B cell (primary cell): Measurements from ENCODE around the gene FFAR2. TPM values are rescaled to one million over a fixed set of nuclear protein-coding genes. Genes with fewer than 3 reads are reported as not detected.

ENCODE experiments used
- ATAC-seq: fragments of 200-7000 bp; cut with Tn5 transposase; one replicate; pipeline ENCODE4 v1.10.0; 2021; ENCODE audit warnings: low read depth, mild to moderate bottlenecking, moderate number of reproducible peaks, moderate library complexity
- CTCF ChIA-PET: fragments of 350-600 bp; sonication (Branson Sonifier 250); formaldehyde crosslinking; loops from one replicate; lab custom pipeline; 2021; ENCODE audit warnings: antibody characterized with exemption, inconsistent platforms; lab: Charles Lee
- POLR2A ChIA-PET: fragments of 350-600 bp; sonication (Branson Sonifier 250); formaldehyde crosslinking; loops from one replicate; lab custom pipeline; 2021; ENCODE audit warnings: antibody characterized with exemption; lab: Charles Lee
- DNase-seq: peaks from one replicate; pipeline ENCODE4 v3.0.0; 2013
- H2AFZ ChIP-seq: 2 replicates; pipeline ENCODE4 v1.6.1; 2012; ENCODE audit warnings: mild to moderate bottlenecking, low read depth, low read length; ENCODE audit not compliant: insufficient read depth, poor library complexity, severe bottlenecking
- H3K27ac ChIP-seq, 2 donors: 1 replicate in 1 of 2; 2 replicates in 1 of 2; pipeline ENCODE4 v1.5.1; 2012 to 2013; ENCODE audit warnings: low read length in 2 of 2, mild to moderate bottlenecking in 2 of 2, moderate library complexity in 1 of 2
- H3K27me3 ChIP-seq, 4 experiments: fragments of 200-600 bp in 1 of 4; sonication (generic) in 1 of 4; replicated peaks in 1 of 4; 1 replicate in 2 of 4; 2 replicates in 2 of 4; pipeline versions ENCODE4 v1.6.1 to v1.7.0; 2013 to 2016; ENCODE audit warnings: low read length in 3 of 4, mild to moderate bottlenecking in 2 of 4, mixed read lengths in 1 of 4, moderate library complexity in 1 of 4; ENCODE audit not compliant: insufficient read depth in 4 of 4, control insufficient read depth in 3 of 4; ENCODE audit errors: control extremely low read depth in 1 of 4
- H3K36me3 ChIP-seq, 2 experiments: replicated peaks in 1 of 2; 1 replicate in 1 of 2; 2 replicates in 1 of 2; pipeline versions ENCODE4 v1.6.1 to v1.7.1; 2013; ENCODE audit warnings: low read length in 1 of 2; ENCODE audit not compliant: insufficient read depth in 2 of 2, control insufficient read depth in 1 of 2; ENCODE audit errors: control extremely low read depth in 1 of 2, extremely low read depth in 1 of 2
- H3K4me1 ChIP-seq, 2 donors: fragments of 200-600 bp in 1 of 2; sonication (generic) in 1 of 2; 1 replicate in 1 of 2; 2 replicates in 1 of 2; pipeline versions ENCODE4 v1.5.1 to v1.6.1; 2013 to 2017; ENCODE audit warnings: low read length in 2 of 2; ENCODE audit not compliant: control insufficient read depth in 2 of 2, insufficient read depth in 2 of 2
- H3K4me2 ChIP-seq: replicated peaks from 2 replicates; pipeline ENCODE3; 2012; ENCODE audit warnings: mild to moderate bottlenecking, low read depth, low read length; ENCODE audit not compliant: poor library complexity, severe bottlenecking
- H3K4me3 ChIP-seq, 5 experiments: fragments of 200-600 bp in 1 of 5; sonication (generic) in 1 of 5; 1 replicate in 3 of 5; 2 replicates in 2 of 5; pipeline versions ENCODE4 v1.5.1 to v1.7.0; 2011 to 2016; ENCODE audit warnings: low read length in 4 of 5, mild to moderate bottlenecking in 4 of 5, low read depth in 2 of 5, control low read depth in 1 of 5, moderate library complexity in 1 of 5; ENCODE audit not compliant: insufficient read depth in 1 of 5; ENCODE audit errors: control extremely low read depth in 1 of 5, extremely low read depth in 1 of 5
- H3K79me2 ChIP-seq: fragments of 200-600 bp; sonication (generic); one replicate; pipeline ENCODE4 v1.6.0; 2016; ENCODE audit warnings: low read length; ENCODE audit not compliant: control insufficient read depth, insufficient read depth
- H3K9ac ChIP-seq: fragments of 200-600 bp; sonication (generic); 2 replicates; pipeline ENCODE4 v1.6.1; 2017; ENCODE audit warnings: mild to moderate bottlenecking, low read length, moderate library complexity
- H3K9me3 ChIP-seq, 3 donors: one replicate each; pipeline versions ENCODE4 v1.6.1 to v1.7.1; 2013; ENCODE audit warnings: low read length in 2 of 3; ENCODE audit not compliant: control insufficient read depth in 2 of 3, insufficient read depth in 1 of 3; ENCODE audit errors: control extremely low read depth in 1 of 3
- H4K20me1 ChIP-seq: 2 replicates; pipeline ENCODE4 v1.6.0; 2012; ENCODE audit warnings: mild to moderate bottlenecking, low read length; ENCODE audit not compliant: insufficient read depth, control insufficient read depth, poor library complexity, severe bottlenecking
- H3K27ac Mint-ChIP-seq: one replicate; pipeline ENCODE4 v1.8.0; 2021; ENCODE audit warnings: mixed read lengths
- H3K27me3 Mint-ChIP-seq: one replicate; pipeline ENCODE4 v1.8.0; 2021; ENCODE audit warnings: mixed read lengths
- H3K4me1 Mint-ChIP-seq: one replicate; pipeline ENCODE4 v1.8.0; 2021; ENCODE audit warnings: mixed read lengths
- H3K4me3 Mint-ChIP-seq: one replicate; pipeline ENCODE4 v1.8.0; 2021; ENCODE audit warnings: mixed read lengths
- H3K9me3 Mint-ChIP-seq: one replicate; pipeline ENCODE4 v1.8.0; 2022; ENCODE audit warnings: mixed read lengths; ENCODE audit not compliant: insufficient read depth
- CTCF ChIP-seq: fragments of 200-600 bp; IDR thresholded peaks from one replicate; pipeline ENCODE4 v1.8.0; 2022; ENCODE audit warnings: antibody characterized with exemption, mild to moderate bottlenecking
- EZH2 ChIP-seq: IDR thresholded peaks from 2 replicates; pipeline ENCODE4 v1.6.1; 2012; ENCODE audit warnings: borderline replicate concordance, low read depth, mild to moderate bottlenecking, moderate library complexity, low read length; ENCODE audit not compliant: insufficient read depth, poor library complexity, severe bottlenecking
- WGBS: methylation state at CpG from one replicate; pipeline ENCODE4 v1.1.5; 2013; ENCODE audit warnings: missing lambda C conversion rate; ENCODE audit not compliant: insufficient coverage; 5-methylcytosine and 5-hydroxymethylcytosine counted together
- intact Hi-C: fragments of 100-400 bp; cut with micrococcal nuclease; formaldehyde crosslinking; loops from one replicate; pipeline ENCODE4 v1.10.0; 2022
- polyA plus RNA-seq: library from polyadenylated mRNA; depleted of rRNA; stranded (reverse); fragments of >200 nt; gene quantifications from 2 replicates; pipeline ENCODE4 v1.2.3, GENCODE V29; 2012
- total RNA-seq, 2 donors: library from RNA; stranded (reverse); fragments of 120-200 nt in 1 of 2; gene quantifications; 1 replicate in 1 of 2; 2 replicates in 1 of 2; pipeline versions ENCODE4 v1.2.3 to v1.2.4, GENCODE V29; 2013 to 2022

The FFAR2 gene
- total and polyA plus RNA-seq, 2 donors (not counting 1 experiment from before 2014, with no cell fraction given) = 0.31 TPM; not detected in 1

GRCh38 chr19:35419046-35419445 is 29.0 kb upstream of the FFAR2 start:
- ATAC-seq (no peak), DNase-seq (no peak)
- TF ChIP-seq EZH2 (no peak), CTCF (no peak)
- Histone ChIP-seq H3K9ac (no peak overlapping the region), H3K79me2 (no peaks in the 10 kb centered on the region), H3K4me1 (peaks cover 3 to 4% of the 10 kb centered on the region in 2 donors), H3K9me3 (no peaks in the 10 kb centered on the region), H4K20me1 (no peaks in the 10 kb centered on the region), H3K36me3 (no peaks in the 10 kb centered on the region), H3K4me2 (no peak overlapping the region), H3K27ac (no peak overlapping the region), H2AFZ (no peak overlapping the region), H3K27me3 (peaks cover 0 to 6% (median 0%) of the 10 kb centered on the region in 4 experiments), H3K4me3 (no peak overlapping the region)
- no CpG with 5 or more reads among the region's 3 CpGs for WGBS
- intact Hi-C loops = no loop called here
- Mint-ChIP-seq H3K27me3 (peaks cover 40% of the 10 kb centered on the region), H3K9me3 (no peaks in the 10 kb centered on the region), H3K4me3 (no peak overlapping the region), H3K27ac (no peak overlapping the region), H3K4me1 (peaks cover 10% of the 10 kb centered on the region)
- ChIA-PET CTCF (interaction anchor here (0.7 to 1.8 kb wide), 2 partner anchors 76 to 92 kb away, joined by 3 to 5 read pairs; no protein-coding TSS in a partner anchor), POLR2A (no interaction called here)

GRCh38 chr19:35419805-35420204 is 28.3 kb upstream of the FFAR2 start:
- no peak overlapping the region for H3K27ac ChIP-seq
- H3K36me3 ChIP-seq = no peaks in the 10 kb centered on the region
- Mint-ChIP-seq H3K4me3 (no peak overlapping the region), H3K27ac (no peak overlapping the region), H3K4me1 (peaks cover 10% of the 10 kb centered on the region), H3K27me3 (peaks cover 36% of the 10 kb centered on the region), H3K9me3 (no peaks in the 10 kb centered on the region)
- H3K79me2 ChIP-seq = no peaks in the 10 kb centered on the region
- no peaks in the 10 kb centered on the region for H3K9me3 ChIP-seq
- intact Hi-C loops = loop anchor here (1.0 kb wide), 1 partner anchor 48 kb away; no protein-coding TSS in a partner anchor
- no peak overlapping the region for H3K9ac ChIP-seq
- ChIA-PET POLR2A (no interaction called here), CTCF (interaction anchor here (0.7 to 2.1 kb wide), 5 partner anchors 10 to 91 kb away, joined by 3 to 20 read pairs (median 5); no protein-coding TSS in a partner anchor)
- WGBS = 100% methylated on average over 4 of the region's 5 CpGs
- DNase-seq (no peak), ATAC-seq (no peak)
- no peak overlapping the region for H3K4me3 ChIP-seq
- no peaks in the 10 kb centered on the region for H4K20me1 ChIP-seq
- H3K4me1 ChIP-seq = peaks cover 3 to 4% of the 10 kb centered on the region in 2 donors
- TF ChIP-seq CTCF (no peak), EZH2 (no peak)
- H3K27me3 ChIP-seq = peaks cover 0 to 6% (median under 1%) of the 10 kb centered on the region in 4 experiments
- no peak overlapping the region for H3K4me2 ChIP-seq
- no peak overlapping the region for H2AFZ ChIP-seq
